Ovary (tissue), 3 donors: ENCODE measurements around the gene EXTL1.

Experiments used
- POLR2A ChIP-seq: fragments of 450-650 bp; IDR thresholded peaks from one replicate; pipeline ENCODE4 v1.6.1; 2017; ENCODE audit warnings: antibody characterized with exemption, mild to moderate bottlenecking, moderate library complexity
- TF ChIP-seq, protein P1 (sequence below), 3 donors: fragments of 450-650 bp in 2 of 3; fragments of 200-600 bp in 1 of 3; IDR thresholded peaks; one replicate each; pipeline versions ENCODE4 v1.5.1 to v1.8.0; 2016 to 2022; ENCODE audit warnings: antibody characterized with exemption in 3 of 3, mild to moderate bottlenecking in 1 of 3
- donor health status: DM: no; HTN: no; CAD: no.

DNA sequence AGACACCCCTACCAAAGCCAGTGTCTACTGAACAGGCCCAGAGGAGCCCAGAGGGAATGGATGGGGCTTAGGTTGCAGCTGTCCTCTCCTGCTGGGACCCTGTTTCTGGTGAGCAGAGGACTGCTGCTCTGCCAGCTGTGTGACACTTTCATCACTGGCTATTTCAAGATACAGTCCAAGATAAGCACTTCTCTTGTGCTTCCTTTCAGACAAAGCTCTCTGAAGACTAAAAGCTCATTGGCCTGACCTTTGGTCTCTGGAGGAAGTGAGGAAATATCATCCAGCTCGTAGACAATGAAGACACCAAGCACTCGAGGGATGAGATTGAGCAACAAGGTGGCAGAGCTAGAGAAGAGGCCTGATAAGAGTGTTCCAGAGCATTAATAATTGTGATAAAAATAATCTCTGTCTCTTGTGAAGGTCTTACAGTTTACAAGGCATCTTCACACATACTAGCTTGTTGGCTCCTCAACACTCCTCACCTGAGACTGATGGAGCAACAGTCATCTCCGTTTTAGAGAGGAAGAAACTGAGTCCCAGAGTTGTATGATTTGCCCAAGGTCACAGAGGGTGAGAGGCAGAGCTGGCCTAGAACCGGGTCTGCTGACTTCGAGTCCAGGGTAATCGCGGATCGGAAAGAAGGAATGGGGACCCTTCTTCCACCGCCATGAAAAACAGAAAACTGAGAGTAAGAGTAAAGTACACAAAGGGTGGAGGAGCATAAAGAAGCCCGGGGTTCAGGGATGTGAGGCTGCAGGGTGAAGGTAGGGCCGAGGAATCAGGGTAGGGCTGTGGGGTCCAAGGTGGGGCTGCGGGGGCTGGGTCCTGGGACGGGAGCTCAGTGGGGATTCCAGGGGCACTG, 24.4 kb upstream of the EXTL1 start:
- TF ChIP-seq, protein P1, sequence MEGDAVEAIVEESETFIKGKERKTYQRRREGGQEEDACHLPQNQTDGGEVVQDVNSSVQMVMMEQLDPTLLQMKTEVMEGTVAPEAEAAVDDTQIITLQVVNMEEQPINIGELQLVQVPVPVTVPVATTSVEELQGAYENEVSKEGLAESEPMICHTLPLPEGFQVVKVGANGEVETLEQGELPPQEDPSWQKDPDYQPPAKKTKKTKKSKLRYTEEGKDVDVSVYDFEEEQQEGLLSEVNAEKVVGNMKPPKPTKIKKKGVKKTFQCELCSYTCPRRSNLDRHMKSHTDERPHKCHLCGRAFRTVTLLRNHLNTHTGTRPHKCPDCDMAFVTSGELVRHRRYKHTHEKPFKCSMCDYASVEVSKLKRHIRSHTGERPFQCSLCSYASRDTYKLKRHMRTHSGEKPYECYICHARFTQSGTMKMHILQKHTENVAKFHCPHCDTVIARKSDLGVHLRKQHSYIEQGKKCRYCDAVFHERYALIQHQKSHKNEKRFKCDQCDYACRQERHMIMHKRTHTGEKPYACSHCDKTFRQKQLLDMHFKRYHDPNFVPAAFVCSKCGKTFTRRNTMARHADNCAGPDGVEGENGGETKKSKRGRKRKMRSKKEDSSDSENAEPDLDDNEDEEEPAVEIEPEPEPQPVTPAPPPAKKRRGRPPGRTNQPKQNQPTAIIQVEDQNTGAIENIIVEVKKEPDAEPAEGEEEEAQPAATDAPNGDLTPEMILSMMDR (IDR thresholded peaks at IDR 0.05) = no peak
- no peak for TF ChIP-seq POLR2A
